NCI-H2029 (cell line): ENCODE data around the gene PDXK.

Experiments used
- DNase-seq: peaks from one replicate; lab custom pipeline; 2025; lab: John Stamatoyannopoulos, UW

The PDXK gene

GRCh38 chr21:43782431-43783097, 63.6 kb downstream of the PDXK start:
- no peak for DNase-seq

DNA sequence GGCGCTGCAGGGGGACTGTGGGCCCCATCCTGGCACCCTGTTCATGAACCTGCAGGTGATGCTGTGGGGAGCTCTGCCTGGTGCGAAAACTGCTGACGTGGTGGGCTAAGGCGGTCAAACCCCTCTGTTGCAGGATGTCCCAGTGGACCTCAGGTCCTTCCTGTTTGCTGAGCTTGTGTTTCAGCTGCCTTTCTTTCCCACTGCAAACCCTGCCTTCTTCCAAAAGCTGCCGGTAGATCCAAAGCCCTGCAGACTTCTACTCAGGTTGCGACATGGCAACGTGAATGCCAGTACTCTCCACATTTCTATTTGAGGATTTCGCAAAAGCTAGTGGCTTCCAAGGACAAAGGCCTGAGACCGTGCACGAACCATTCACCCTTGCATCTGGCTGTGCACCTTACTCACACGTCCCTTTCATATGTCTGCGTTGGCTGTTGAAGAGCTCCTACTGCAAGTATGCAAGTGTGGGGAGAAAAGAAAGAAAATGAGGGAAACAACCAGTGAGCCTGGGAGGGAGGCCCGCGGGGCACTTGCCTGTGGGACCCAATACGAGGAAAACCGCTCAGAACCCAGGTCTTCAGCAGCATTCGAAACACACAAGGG, 64.3 kb downstream of the PDXK start:
- no peak for DNase-seq

GRCh38 chr21:43785134-43785533, 66.2 kb downstream of the PDXK start:
- DNase-seq = no peak

DNA sequence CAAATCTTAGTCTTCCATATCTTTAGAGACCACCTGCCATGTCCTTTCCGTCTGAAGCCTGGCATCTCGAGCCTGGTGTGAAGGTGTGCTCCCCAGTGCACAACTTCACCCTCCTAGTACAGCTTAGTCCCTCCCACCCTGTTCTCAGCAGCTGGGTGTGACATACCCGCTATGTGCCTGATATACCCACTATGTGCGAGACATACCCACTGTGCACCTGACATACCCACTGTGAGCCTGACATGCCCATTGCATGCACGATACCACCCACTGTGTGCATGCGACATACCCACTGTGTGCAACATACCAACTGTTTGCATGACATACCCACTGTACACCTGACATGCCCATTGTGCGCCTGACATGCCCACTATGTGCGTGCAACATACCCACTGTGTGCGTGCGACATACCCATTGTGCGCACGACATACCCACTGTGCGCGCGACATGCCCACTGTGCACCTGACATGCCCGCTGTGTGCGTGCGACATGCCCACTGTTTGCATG, 67.4 kb downstream of the PDXK start:
- no peak for DNase-seq

GRCh38 chr21:43786807-43787440, 68.0 kb downstream of the PDXK start:
- no peak for DNase-seq

GRCh38 chr21:43789276-43790009, 70.5 kb downstream of the PDXK start, which contains the start of gene RRP1:
TSS of gene RRP1 (plus strand) at chr21:43789577. CDS start at chr21:43789630, 53 bp downstream.
- peak; percentile 86 for DNase-seq

DNA sequence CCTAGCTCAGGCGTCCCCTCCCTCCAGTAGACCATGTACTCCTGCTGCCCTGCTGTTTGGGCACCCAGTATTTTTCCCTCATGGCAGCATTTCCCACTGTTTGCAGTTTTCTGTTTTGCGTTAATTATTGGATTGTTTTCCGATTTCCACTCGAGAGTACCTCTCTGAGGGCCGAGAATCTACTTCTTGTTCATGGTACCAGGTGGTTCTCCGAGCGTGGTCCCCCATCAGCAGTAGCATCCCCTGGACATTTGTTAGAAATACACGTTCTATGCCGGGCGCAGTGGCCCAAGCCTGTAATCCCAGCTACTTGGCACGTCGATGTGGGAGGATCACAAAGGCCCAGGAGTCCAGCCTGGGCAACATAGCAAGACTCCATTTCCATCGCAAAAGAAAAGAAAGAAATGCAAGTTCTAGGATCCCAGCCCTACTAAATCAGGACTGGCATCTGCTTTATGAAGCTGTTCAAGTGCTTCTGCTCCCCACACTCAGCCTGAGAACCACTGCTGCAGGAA, 71.1 kb downstream of the PDXK start:
- DNase-seq = no peak

GRCh38 chr21:43792406-43792805, 73.5 kb downstream of the PDXK start:
- no peak for DNase-seq

- DNase-seq = no peak
Measured at GRCh38 chr21:43793243-43793642, 74.3 kb downstream of the PDXK start.

DNA sequence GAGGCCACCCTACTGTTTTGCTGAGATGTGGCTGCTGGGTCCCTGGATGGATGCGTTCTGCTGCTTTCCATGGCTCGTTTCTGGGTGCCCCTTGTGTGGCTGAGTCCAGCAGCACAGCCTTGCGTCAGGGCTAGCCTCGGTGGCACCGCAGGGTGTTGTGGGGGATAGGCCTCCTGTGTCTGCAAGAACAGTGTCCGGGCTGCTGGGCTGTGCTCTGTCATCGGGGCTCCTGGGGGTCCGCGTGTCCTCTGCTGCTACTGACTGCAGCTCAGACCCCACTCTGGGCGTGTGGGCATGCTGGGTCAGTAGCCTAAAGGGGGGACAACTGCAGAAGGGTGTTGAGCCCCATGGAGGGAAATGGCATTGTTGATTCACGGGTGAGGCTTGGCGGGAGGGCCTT, 75.4 kb downstream of the PDXK start:
- no peak for DNase-seq

DNA sequence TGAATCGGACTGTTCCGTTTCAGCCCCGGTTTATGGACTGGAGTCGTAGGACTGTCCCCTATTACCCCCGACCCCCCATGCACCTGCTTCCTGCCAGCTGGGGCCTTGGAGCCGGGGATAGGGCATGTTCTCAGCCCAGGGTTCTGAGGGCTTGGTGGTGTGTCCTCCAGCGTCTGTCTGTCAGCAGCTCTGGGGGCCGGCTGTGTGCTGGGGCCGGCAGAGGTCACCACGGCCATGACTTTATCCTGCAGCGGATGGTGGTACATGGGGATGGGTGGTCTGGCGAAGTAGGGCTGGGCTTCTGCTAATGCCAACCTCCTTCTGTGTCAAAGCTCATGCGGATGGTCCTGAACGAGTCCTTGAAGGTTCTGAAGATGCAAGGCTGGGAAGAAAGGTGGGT, 75.9 kb downstream of the PDXK start:
- DNase-seq = no peak

GRCh38 chr21:43797415-43797814, 78.5 kb downstream of the PDXK start:
- no peak for DNase-seq

GRCh38 chr21:43797925-43798715, 79.2 kb downstream of the PDXK start:
- DNase-seq = no peak

- DNase-seq = no peak
Measured at GRCh38 chr21:43799301-43799840, 80.4 kb downstream of the PDXK start.

DNA sequence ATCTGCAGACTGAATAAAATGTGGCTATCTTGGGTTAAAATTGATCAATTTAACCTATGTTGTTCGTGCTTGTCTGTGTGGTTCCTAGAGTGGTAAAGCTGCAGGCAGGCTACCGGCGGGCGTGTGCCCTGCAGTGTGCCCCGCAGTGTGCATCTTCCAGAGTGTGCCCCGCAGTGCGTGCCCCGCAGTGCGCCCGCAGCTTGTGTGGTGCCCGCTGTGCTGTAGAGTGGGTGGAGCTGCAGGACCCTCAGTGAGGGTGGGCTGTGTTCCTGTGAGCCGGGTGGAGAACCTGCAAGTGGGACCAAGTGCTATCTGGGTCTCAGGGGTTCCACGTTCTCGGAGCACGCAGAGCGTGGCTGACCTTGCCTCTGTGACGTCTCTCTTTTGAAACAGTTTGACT, 81.2 kb downstream of the PDXK start:
- DNase-seq = no peak

DNA sequence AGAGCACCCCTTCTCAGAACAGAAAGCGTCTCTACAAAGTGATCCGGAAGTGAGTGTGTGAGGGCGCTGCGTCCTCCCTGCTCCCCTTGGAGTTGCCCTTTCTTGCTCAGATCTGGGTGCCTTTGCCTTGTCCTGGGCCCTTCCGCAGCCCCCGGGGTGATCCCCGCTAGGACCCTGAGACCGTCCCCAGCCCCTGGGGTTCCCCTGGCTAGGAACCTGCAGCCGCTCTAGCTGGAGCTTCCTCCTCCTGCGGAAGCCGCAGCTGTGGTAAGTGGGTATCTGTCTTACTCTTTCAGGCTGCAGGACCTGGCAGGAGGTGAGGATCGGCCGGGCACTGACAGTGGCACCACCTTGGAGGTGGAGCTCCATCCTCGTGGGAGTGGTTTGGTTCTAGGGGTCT, 81.6 kb downstream of the PDXK start:
- DNase-seq = no peak

- DNase-seq = no peak
Measured at GRCh38 chr21:43801006-43801783, 82.3 kb downstream of the PDXK start.

DNA sequence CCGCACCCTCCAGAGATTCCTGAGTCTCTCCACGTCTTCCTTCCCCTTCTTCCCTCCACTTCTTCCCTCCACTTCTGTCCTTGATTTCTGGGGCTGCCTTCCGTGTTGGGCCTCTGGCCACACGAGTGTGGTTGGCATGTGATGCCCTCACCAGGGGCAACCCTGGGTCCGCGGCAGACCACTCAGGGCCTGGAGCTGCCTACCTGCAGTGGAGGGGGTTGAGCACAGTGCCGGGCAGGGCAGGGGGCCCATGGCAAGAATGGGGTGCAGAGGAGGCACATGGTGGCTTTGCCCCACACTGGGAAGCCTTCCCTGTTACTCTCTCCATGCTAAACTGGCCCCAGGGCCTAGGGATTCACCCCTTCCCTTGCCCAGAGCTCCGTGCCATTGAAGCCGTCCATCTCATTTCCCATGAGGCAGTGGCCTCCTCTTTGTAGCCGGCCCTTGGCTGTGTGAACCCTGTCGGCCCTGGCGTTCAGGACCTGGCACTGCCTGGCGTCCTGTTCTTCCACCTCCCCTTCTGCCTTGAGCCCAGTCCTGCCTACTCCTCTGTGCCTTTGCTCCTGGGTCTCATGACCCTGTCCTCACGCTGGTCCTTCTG, 83.9 kb downstream of the PDXK start:
- DNase-seq = no peak

- DNase-seq = no peak
Measured at GRCh38 chr21:43803558-43804300, 84.8 kb downstream of the PDXK start.
